ENCODE measurements around the gene ADGRF1.

DNA sequence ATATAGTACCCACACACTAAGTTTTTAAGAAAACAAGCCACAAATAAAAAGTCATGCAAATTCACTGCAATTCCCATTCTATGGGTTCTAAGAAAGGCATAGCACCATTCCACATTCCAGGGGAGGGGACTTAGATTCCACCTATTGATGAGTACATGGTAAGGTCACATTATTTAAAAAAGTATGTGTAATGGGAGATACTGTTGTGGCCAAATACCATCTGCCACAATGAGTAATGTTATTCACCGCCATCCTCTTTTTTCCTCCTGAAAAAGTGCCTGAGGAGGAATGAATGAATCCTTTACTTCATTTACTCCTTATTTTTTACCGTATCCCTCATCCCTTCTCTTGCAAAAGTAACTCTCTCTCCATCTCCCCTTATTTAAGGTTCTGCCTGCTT is 27.0 kb upstream of the ADGRF1 start:
- TF ChIP-seq, protein P1, sequence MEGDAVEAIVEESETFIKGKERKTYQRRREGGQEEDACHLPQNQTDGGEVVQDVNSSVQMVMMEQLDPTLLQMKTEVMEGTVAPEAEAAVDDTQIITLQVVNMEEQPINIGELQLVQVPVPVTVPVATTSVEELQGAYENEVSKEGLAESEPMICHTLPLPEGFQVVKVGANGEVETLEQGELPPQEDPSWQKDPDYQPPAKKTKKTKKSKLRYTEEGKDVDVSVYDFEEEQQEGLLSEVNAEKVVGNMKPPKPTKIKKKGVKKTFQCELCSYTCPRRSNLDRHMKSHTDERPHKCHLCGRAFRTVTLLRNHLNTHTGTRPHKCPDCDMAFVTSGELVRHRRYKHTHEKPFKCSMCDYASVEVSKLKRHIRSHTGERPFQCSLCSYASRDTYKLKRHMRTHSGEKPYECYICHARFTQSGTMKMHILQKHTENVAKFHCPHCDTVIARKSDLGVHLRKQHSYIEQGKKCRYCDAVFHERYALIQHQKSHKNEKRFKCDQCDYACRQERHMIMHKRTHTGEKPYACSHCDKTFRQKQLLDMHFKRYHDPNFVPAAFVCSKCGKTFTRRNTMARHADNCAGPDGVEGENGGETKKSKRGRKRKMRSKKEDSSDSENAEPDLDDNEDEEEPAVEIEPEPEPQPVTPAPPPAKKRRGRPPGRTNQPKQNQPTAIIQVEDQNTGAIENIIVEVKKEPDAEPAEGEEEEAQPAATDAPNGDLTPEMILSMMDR (IDR thresholded peaks at IDR 0.05): no peak
- TF ChIP-seq POLR2A (IDR thresholded peaks at IDR 0.05): no peak
